Activated naive CD8-positive, alpha-beta T cell treated with anti-CD3 and anti-CD28 coated beads, Interleukin-2, amount 50 U/mL, for 24 hours (primary cell): ENCODE results near the gene CDC14A.

Source experiments
- ATAC-seq: fragments of 150-1000 bp; cut with Tn5 transposase; one replicate; pipeline ENCODE4 v1.10.0; 2021
- DNase-seq: peaks from one replicate; pipeline ENCODE4 v3.0.0; 2021
- H3K27ac Mint-ChIP-seq: one replicate; pipeline ENCODE4 v1.8.0; 2021; ENCODE audit warnings: mild to moderate bottlenecking, mixed read lengths
- H3K27me3 Mint-ChIP-seq: one replicate; pipeline ENCODE4 v1.8.0; 2021; ENCODE audit warnings: mixed read lengths
- H3K36me3 Mint-ChIP-seq: one replicate; pipeline ENCODE4 v1.8.0; 2021; ENCODE audit warnings: low read depth, mixed read lengths
- H3K4me1 Mint-ChIP-seq: one replicate; pipeline ENCODE4 v1.8.0; 2021; ENCODE audit warnings: mixed read lengths
- H3K4me3 Mint-ChIP-seq: one replicate; pipeline ENCODE4 v1.8.0; 2021; ENCODE audit warnings: mild to moderate bottlenecking, moderate library complexity, mixed read lengths
- H3K9me3 Mint-ChIP-seq: one replicate; pipeline ENCODE4 v1.8.0; 2021; ENCODE audit warnings: mixed read lengths

Gene CDC14A

GRCh38 chr1:100539836-100540536, 187.7 kb downstream of the CDC14A start:
- Mint-ChIP-seq H3K36me3 (no peaks in the 10 kb centered on the region), H3K4me3 (peak overlapping the region; percentile 39), H3K4me1 (peaks cover 14% of the 10 kb centered on the region), H3K27ac (no peak overlapping the region), H3K27me3 (peaks cover 66% of the 10 kb centered on the region), H3K9me3 (no peaks in the 10 kb centered on the region)
- peak; percentile 22 for DNase-seq
- peak; percentile 35 for ATAC-seq

- Mint-ChIP-seq H3K4me3 (no peak overlapping the region), H3K27ac (no peak overlapping the region), H3K9me3 (no peaks in the 10 kb centered on the region), H3K27me3 (peaks cover 48% of the 10 kb centered on the region), H3K4me1 (peaks cover 10% of the 10 kb centered on the region), H3K36me3 (no peaks in the 10 kb centered on the region)
- ATAC-seq (no peak), DNase-seq (no peak)
Measured at GRCh38 chr1:100542285-100542684, 190.0 kb downstream of the CDC14A start.

- Mint-ChIP-seq H3K27me3 (peaks cover 36% of the 10 kb centered on the region), H3K27ac (no peak overlapping the region), H3K9me3 (no peaks in the 10 kb centered on the region), H3K36me3 (no peaks in the 10 kb centered on the region), H3K4me3 (no peak overlapping the region), H3K4me1 (peaks cover 8% of the 10 kb centered on the region)
- ATAC-seq (peak; percentile 67), DNase-seq (peak; percentile 16)
Measured at GRCh38 chr1:100543640-100544039, 191.3 kb downstream of the CDC14A start.

- H3K36me3 Mint-ChIP-seq: no peaks in the 10 kb centered on the region
- DNase-seq: no peak
- H3K4me3 Mint-ChIP-seq: no peak overlapping the region
- peaks cover 32% of the 10 kb centered on the region for H3K27me3 Mint-ChIP-seq
- no peak overlapping the region for H3K27ac Mint-ChIP-seq
- H3K9me3 Mint-ChIP-seq: no peaks in the 10 kb centered on the region
- ATAC-seq: no peak
- peaks cover 5% of the 10 kb centered on the region for H3K4me1 Mint-ChIP-seq
Measured at GRCh38 chr1:100544791-100545190, 192.5 kb downstream of the CDC14A start.

- no peak for ATAC-seq
- H3K9me3 Mint-ChIP-seq: peaks cover 4% of the 10 kb centered on the region
- no peak for DNase-seq
- H3K27ac Mint-ChIP-seq: no peak overlapping the region
- no peak overlapping the region for H3K4me3 Mint-ChIP-seq
- H3K27me3 Mint-ChIP-seq: peaks cover 28% of the 10 kb centered on the region
- no peaks in the 10 kb centered on the region for H3K36me3 Mint-ChIP-seq
- no peaks in the 10 kb centered on the region for H3K4me1 Mint-ChIP-seq
Measured at GRCh38 chr1:100545855-100546254, 193.5 kb downstream of the CDC14A start.

GRCh38 chr1:100552031-100552430, 199.7 kb downstream of the CDC14A start:
- Mint-ChIP-seq H3K4me3 (no peak overlapping the region), H3K27me3 (peaks cover 5% of the 10 kb centered on the region), H3K9me3 (peaks cover 40% of the 10 kb centered on the region), H3K4me1 (no peaks in the 10 kb centered on the region), H3K27ac (no peak overlapping the region), H3K36me3 (peaks cover 3% of the 10 kb centered on the region)
- ATAC-seq: no peak
- no peak for DNase-seq

GRCh38 chr1:100552922-100553321, 200.6 kb downstream of the CDC14A start:
- H3K27me3 Mint-ChIP-seq: peaks cover 8% of the 10 kb centered on the region
- H3K4me1 Mint-ChIP-seq: no peaks in the 10 kb centered on the region
- ATAC-seq: no peak
- no peak overlapping the region for H3K4me3 Mint-ChIP-seq
- peaks cover 3% of the 10 kb centered on the region for H3K36me3 Mint-ChIP-seq
- DNase-seq: no peak
- H3K9me3 Mint-ChIP-seq: peaks cover 48% of the 10 kb centered on the region
- H3K27ac Mint-ChIP-seq: no peak overlapping the region

- H3K27me3 Mint-ChIP-seq: peaks cover 3% of the 10 kb centered on the region
- H3K36me3 Mint-ChIP-seq: peaks cover 3% of the 10 kb centered on the region
- H3K4me1 Mint-ChIP-seq: no peaks in the 10 kb centered on the region
- peaks cover 44% of the 10 kb centered on the region for H3K9me3 Mint-ChIP-seq
- H3K27ac Mint-ChIP-seq: no peak overlapping the region
- ATAC-seq (no peak), DNase-seq (no peak)
- no peak overlapping the region for H3K4me3 Mint-ChIP-seq
Measured at GRCh38 chr1:100556181-100556580, 203.9 kb downstream of the CDC14A start.

- H3K9me3 Mint-ChIP-seq: peaks cover 44% of the 10 kb centered on the region
- H3K36me3 Mint-ChIP-seq: peaks cover 3% of the 10 kb centered on the region
- H3K4me1 Mint-ChIP-seq: no peaks in the 10 kb centered on the region
- DNase-seq: no peak
- no peak overlapping the region for H3K4me3 Mint-ChIP-seq
- no peak for ATAC-seq
- no peak overlapping the region for H3K27ac Mint-ChIP-seq
- peaks cover 3% of the 10 kb centered on the region for H3K27me3 Mint-ChIP-seq
Measured at GRCh38 chr1:100556925-100557605, 204.8 kb downstream of the CDC14A start.

GRCh38 chr1:100557606-100557953, 205.3 kb downstream of the CDC14A start:
- ATAC-seq (no peak), DNase-seq (no peak)
- Mint-ChIP-seq H3K9me3 (peaks cover 41% of the 10 kb centered on the region), H3K36me3 (peaks cover 3% of the 10 kb centered on the region), H3K4me1 (no peaks in the 10 kb centered on the region), H3K27ac (no peak overlapping the region), H3K27me3 (peaks cover 3% of the 10 kb centered on the region), H3K4me3 (no peak overlapping the region)

- Mint-ChIP-seq H3K27me3 (peaks cover 4% of the 10 kb centered on the region), H3K9me3 (peaks cover 3% of the 10 kb centered on the region), H3K4me3 (no peak overlapping the region), H3K27ac (no peak overlapping the region), H3K4me1 (no peaks in the 10 kb centered on the region), H3K36me3 (no peaks in the 10 kb centered on the region)
- no peak for ATAC-seq
- no peak for DNase-seq
Measured at GRCh38 chr1:100565533-100565932, 213.2 kb downstream of the CDC14A start.

GRCh38 chr1:100565937-100566699, 213.8 kb downstream of the CDC14A start:
- no peak overlapping the region for H3K4me3 Mint-ChIP-seq
- no peak overlapping the region for H3K27ac Mint-ChIP-seq
- DNase-seq: no peak
- peaks cover 4% of the 10 kb centered on the region for H3K27me3 Mint-ChIP-seq
- no peak for ATAC-seq
- no peaks in the 10 kb centered on the region for H3K36me3 Mint-ChIP-seq
- H3K9me3 Mint-ChIP-seq: peaks cover 9% of the 10 kb centered on the region
- H3K4me1 Mint-ChIP-seq: no peaks in the 10 kb centered on the region

GRCh38 chr1:100567062-100567461, 214.8 kb downstream of the CDC14A start:
- no peaks in the 10 kb centered on the region for H3K4me1 Mint-ChIP-seq

More at GRCh38 chr1:100567062-100567461, 214.8 kb downstream of the CDC14A start:
- H3K36me3 Mint-ChIP-seq: no peaks in the 10 kb centered on the region
- H3K27me3 Mint-ChIP-seq: peaks cover 8% of the 10 kb centered on the region
- H3K4me3 Mint-ChIP-seq: no peak overlapping the region
- no peak overlapping the region for H3K27ac Mint-ChIP-seq
- no peak for DNase-seq
- H3K9me3 Mint-ChIP-seq: peaks cover 12% of the 10 kb centered on the region
- ATAC-seq: no peak
